ENCODE results near the gene FUBP1.

DNA sequence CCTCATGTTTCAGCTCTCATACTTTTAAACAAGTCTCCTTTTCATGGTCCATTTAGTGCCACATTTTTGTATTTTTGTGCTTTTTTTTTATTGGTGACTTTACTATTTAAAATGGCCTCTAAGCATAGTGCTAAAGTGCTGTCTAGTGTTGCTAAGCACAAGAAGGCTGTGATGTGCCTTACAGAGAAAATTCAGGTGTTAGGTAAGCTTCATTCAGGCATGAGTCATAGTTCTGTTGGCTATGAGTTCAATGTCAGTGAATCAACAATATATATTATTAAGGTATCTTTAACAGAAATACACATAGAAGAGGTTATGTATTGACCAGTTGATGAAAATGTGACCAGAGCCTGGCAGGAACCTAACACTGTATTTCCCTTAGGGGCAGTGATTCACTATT is 12.8 kb upstream of the FUBP1 start:
- TF ChIP-seq, protein P1, sequence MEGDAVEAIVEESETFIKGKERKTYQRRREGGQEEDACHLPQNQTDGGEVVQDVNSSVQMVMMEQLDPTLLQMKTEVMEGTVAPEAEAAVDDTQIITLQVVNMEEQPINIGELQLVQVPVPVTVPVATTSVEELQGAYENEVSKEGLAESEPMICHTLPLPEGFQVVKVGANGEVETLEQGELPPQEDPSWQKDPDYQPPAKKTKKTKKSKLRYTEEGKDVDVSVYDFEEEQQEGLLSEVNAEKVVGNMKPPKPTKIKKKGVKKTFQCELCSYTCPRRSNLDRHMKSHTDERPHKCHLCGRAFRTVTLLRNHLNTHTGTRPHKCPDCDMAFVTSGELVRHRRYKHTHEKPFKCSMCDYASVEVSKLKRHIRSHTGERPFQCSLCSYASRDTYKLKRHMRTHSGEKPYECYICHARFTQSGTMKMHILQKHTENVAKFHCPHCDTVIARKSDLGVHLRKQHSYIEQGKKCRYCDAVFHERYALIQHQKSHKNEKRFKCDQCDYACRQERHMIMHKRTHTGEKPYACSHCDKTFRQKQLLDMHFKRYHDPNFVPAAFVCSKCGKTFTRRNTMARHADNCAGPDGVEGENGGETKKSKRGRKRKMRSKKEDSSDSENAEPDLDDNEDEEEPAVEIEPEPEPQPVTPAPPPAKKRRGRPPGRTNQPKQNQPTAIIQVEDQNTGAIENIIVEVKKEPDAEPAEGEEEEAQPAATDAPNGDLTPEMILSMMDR (IDR thresholded peaks at IDR 0.05; ENCODE audit: extremely low read depth in 1 of 2, insufficient read depth in 1 of 2, low read depth in 1 of 2, low read length in 2 of 2), result no peak
- TF ChIP-seq POLR2A (IDR thresholded peaks at IDR 0.05; ENCODE audit: low read depth, low read length), result no peak
- no peak for TF ChIP-seq POLR2AphosphoS5 (IDR thresholded peaks at IDR 0.05; ENCODE audit: insufficient read depth, low read depth, low read length)
- no peak for TF ChIP-seq EZH2 (IDR thresholded peaks at IDR 0.05; ENCODE audit: borderline replicate concordance, low read depth, low read length, severe bottlenecking)
- no peak for TF ChIP-seq MYC (IDR thresholded peaks at IDR 0.05; ENCODE audit: low read depth, low read length)
- TF ChIP-seq, protein P2, sequence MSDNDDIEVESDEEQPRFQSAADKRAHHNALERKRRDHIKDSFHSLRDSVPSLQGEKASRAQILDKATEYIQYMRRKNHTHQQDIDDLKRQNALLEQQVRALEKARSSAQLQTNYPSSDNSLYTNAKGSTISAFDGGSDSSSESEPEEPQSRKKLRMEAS (IDR thresholded peaks at IDR 0.05; ENCODE audit: insufficient read depth, insufficient read length), result no peak
